Right hindlimb (tissue), 1 donor: Measurements from ENCODE around the gene TLR9.
"Not testable (repeated sequence)": the region's sequence is repeated elsewhere in the genome, so short reads cannot be mapped to it uniquely, and the experiment has no call there.

Experiments used
- DNase-seq: peaks from one replicate; pipeline ENCODE4 v3.0.0-alpha.2; 2018

Gene TLR9

DNA sequence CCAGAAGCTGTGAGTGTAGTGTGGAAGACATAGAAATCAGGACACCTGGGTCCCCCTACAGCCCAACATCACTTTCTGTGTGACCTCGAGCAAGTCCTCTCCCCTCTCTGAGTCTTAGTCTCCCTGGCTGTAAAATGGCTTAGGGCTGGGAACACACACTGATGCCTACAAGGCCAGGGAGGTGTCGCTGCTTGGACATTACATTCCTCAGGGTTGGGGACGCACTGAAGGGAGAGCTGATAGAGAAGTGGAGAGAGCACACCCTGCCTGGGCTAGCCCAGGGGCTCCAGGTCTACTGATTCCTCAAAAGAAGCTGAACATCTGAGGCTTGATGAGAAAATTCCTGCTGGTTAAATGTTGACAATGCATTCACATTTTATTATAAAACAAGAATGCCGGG is 33.8 kb downstream of the TLR9 start:
- DNase-seq, result no peak

DNA sequence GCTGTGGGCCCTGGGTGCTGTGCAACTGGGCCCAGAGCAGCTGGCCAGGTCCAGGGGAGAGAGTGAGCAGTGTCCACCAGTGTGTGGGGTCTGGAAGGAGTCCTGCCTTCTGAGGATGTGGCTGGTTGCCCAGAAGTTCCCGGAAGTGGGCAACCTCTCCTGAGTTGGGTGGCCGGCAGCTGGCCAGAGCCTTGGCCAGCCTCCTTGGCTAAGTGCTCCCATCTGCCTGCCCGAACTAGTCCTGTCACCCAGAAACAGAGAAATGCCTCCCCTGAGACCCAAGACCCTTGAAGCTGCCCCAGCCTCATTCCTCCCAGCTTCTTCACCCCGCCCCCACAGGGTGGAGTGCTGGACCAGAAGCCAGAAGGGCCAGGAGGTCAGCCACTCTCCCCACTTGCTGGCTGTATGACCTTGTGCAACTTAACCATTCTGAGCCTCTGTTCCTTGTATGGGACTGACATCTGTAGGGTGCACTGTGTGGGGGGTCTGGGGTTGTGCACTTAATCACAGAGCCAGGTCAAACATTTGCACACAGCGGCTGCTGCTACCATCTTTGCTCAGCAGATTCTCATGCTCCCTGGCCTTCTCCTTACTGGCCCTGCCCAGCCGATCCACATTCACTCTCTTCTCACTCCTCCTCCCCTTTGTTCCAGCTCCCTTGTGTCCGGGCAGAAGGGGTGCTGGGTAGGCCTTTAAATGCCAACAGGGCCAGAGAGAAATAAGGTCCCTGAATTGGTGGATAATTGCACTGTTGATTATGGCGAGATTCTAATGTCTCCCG is 35.0 kb downstream of the TLR9 start:
- DNase-seq, result peak; percentile 54

DNA sequence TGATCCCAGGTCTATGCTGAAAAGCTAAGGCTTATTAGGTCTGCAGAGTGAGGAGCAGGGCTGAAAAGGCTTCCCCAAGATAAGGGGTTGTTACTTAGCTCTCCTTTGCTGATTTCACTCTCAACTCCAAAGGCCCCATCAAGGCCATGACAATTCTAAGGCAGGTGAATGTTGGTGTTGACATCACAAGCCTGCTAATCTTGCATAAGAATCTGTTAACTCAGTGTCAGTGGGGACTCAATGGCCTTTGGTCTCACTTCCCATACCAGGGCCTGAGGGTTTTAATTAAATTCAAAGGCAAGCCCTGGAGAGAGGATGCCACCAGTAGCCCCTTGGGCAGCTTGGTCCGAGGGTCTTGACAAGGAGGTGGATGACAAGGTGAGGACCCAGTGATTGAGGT is 36.9 kb downstream of the TLR9 start:
- DNase-seq, result no peak

DNA sequence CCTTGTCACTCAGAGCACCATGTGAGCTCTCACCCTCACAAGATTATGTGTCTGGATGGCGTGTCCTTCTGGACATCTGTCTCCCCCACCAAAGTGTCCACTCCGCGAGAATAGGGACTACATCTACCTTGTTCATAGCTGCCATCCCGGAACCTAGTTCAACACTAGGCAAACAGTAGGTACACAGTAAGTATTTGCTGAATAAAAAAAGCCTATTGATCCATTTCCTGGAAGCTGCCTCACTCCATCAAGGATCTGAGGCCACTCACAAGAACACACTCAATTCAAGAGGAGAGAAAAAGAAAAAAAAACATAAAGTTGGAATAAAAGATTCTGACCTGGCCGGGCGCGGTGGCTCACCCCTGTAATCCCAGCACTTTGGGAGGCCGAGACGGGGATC is 38.7 kb downstream of the TLR9 start:
- DNase-seq, result no peak

DNA sequence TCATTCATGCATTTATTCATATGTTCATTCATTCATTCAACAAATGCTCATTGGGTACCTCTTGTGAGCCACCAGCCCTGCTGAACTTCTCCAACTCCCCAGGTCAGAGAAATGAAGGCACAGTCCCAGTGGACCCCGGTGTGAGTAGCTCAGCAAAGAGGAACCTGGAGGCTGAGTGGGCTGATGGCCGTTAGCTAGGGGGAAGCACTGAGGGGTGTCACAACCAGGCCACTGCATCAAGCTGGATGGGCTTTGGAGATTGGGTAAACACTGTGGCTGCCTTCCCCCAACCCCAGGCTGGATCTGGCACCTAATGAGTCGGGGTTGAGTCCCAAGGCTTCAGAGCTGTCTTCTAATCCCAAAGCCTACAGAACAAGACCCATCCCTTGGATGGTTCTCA is 39.6 kb downstream of the TLR9 start:
- no peak for DNase-seq

DNA sequence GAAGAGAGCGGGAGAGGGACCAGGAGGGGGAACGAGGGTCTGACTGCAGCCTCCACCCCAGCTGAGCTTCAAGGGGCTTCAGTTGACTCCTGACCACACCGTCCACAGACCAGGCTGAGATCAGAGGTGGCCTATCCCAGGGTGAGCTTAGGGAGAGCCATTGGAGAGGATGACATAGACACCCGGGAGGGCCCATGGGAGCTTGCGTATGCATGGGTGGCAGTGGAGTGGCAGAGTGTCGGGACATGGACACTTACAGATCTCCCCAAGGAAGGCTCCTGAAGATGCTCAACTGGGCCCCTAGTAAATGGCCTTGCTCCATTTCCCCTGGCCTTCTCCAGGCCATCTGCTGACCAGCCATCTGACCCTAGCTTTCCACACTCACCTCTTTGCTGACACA is 40.1 kb downstream of the TLR9 start:
- no peak for DNase-seq

DNA sequence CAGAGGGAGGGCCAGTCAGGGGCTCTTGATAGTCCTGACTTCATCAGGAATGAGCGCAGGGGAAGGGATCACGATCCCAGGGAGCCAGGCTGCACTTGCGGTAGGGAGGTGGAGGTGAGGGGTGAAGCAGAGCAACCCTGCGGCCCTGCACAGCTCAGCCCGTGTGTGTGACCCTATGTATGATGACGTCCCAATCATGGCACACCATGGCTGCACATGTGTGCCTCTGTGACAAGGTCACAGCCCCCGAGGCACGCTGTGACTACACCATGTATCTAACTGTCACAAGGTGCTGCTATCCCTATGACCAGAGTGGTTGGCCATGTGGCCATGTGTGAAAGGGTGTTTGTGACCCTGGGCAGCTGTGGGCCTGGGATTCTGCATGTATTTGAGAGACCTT is 40.8 kb downstream of the TLR9 start:
- no peak for DNase-seq

DNA sequence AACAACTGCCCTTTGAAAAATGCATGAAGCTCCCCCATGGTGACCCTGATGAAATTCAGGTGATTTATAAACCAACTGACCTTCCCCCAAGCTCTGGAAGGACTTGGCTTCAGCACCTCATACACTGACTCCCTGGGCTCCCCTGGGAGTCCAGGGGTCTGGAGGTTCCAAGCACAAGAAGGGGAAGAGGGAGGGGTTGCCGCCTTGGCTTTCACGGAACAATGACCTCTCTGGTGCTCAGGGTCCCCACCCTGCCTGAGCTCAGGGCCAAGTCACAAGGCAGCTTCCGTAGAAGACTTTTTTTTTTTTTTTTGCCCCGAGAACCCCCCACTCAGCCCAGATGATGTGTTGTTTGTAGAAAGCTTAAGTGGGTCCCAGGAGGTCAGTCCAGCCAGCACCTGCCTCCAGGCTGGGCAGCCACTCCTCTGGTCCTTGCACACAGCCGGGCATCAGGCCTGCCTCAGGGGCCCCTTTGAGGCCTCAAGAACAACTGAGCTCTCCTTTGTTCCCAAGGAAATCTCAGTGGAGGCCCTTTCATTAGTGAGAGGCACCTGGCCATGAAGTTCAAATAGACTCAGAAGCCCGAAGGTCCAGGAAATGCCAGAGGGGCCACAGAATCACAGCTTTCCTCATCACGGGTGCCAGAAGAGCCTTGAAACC is 41.5 kb downstream of the TLR9 start:
- no peak for DNase-seq

DNA sequence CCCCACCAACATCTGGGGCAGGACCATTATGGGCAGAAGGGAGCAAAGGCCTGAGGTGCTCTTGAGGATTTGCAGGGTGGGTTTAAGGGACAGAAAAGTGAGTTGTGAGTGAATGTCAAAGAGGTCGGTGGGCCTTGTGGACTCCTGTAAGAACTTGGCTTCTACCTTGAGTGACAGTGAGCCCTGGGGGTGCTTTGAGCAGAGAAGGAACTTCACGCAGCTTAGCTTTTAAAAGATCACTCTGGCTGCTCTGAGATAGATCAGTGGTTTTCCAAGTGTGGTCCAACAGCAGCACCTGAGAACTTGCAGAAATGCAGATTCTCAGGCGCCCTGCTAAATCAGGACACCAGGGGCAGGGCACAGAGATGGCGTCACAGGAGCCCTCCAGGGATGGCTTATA is 42.8 kb downstream of the TLR9 start:
- DNase-seq, result no peak

DNA sequence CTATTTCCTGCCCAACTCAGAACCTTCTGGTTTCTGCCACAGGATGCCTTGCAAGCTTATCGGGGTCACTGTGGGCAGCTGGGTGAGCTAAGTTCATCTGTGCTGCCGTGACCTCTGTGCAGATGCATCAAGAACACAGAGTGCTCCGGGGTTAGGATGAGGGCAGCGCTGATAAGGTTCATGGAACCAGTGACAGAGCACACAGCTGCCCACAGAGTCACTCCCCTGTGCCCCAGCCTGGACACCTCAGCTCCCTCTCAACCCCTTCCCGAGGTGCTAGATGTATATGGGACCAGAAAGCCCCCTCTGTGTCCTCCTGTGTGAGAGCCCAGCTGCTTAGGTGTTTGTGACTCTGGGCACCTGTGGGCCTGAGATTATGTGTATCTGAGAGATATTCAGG is 43.2 kb downstream of the TLR9 start:
- DNase-seq, result no peak

DNA sequence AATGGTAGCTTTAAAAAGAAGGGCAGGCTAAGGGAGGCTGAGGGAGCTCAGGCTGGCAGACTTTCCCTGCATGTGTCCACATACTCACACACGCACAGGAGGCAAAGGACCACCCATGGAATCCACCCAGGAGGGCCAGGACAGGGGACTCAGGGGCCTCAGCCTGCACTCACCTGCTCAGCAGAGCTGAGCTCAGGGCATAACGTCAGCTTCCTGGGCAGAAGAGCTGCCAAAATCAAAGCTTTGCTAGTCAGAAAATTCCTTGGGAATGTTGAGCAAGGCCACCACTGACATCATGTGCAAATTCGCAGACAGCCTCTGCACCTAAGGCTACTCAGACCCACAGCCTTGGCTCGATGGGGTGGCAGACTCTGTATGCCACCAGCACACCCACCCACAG is 43.9 kb downstream of the TLR9 start:
- DNase-seq, result no peak

DNA sequence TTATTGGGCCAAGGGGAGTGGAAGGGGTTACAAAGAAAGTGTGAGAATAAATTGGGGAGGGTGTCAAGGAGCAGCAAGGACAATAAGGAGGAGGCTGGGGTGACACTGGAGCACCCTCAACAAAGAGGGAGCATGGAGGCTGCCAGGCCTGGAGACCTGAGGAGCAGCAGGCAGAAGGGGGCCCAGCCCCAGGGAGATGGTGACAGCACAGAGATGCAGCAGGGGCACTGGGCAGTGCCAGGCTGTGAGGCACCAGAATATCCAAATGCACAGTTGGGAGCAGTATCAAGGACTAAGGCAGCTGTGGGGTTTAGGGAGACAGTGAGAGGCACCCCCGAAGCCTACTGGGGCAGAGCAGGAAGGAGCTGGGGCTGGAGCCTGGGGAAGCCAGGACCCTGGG is 46.9 kb downstream of the TLR9 start:
- no peak for DNase-seq

DNA sequence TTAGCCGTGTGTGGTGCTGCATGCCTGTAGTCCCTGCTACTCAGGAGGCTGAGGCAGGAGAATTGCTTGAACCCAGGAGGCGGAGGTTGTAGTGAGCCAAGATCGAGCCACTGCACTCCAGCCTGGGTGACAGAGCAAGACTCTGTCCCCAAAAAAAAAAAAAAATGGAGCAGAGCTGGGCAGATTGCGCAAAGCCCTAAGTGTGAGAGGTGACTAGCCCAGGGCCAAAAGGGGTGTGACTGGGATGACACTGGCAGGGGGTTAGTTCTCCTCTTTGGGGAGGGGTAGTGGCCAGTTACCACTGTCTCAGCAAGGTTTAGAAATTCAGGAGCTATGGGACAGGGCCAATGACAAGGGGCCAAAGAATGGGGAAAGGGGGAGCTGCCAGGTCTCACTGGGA is 47.3 kb downstream of the TLR9 start:
- not testable (repeated sequence) for DNase-seq

DNA sequence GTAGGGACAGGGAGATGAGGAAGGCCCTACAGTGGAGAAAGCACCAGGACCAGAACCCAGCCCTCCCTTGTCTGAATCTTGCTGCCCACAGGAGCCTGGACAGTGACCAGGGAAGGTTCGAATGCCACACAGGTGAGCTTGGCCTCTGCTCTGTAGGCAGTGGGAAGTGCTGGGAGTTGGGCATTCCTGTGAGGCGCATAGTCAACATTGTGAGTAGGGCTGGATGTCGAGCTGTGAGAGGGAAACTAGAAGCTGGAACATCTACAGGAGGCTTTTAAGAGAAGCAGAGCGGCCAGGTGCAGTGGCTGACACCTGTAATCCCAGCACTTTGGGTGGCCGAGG is 47.8 kb downstream of the TLR9 start:
- no peak for DNase-seq

DNA sequence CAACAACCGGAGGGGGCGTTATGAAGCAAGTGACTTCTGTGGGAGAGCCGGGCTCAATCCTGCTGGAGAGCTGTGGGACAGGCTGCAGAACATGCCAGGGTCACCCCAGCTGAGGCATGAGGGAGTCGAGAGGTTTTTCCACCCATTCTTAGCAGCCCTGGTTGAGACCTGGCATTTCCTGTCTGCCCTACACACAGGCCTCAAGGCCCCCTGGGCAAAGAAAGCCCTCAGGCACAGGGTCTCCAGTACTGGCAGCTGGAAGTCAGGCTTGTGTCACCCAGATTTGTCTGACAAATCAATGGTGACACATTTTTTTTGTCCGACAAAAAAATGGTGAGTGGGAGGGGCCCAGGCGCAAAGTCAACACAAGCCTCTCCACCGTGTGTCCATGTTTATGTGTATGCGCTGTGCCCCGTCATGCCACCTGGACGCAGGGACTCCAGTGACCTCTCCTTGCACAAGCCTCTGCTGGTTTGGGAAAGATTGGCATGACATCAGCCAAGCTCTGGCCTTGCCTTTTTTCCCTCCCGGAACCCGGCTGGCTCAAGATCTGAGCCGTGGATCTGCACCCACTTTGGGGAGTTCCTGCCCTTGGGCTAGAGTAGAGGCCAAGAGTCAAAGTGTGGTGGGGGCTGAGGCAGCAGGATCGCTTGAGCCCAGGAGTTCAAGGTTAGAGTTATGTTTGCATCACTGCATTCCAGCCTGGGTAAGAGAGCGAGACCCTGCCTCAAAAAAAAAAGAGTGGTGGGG is 48.3 kb downstream of the TLR9 start:
- no peak for DNase-seq

DNA sequence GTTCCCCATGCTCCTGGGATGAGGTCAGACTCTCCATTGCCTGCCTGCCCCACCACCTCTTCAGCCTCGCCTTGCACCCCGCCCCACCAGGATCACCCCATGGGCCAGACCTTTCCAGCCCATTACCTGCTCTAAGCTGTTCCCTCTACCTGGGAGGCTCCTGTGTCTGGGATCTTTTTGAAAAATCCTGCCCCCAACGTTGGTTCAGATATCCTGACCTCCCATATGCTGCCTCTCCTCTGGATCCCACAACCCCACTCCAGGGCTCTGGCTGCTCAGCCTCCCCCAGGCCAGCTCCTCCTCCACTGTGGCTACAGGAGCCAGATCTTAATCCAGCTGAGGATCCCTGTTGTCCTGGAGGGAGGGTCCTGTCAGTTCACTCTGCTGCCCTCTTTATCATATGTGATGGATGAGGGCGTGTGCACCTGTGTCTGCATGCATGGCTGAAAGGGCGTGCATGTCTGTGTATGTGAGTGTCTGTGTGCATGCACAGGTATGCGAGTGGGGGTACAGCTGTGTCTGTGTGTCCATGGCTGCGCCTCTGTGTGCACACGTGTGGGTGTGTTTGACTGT is 49.2 kb downstream of the TLR9 start:
- DNase-seq, result no peak

DNA sequence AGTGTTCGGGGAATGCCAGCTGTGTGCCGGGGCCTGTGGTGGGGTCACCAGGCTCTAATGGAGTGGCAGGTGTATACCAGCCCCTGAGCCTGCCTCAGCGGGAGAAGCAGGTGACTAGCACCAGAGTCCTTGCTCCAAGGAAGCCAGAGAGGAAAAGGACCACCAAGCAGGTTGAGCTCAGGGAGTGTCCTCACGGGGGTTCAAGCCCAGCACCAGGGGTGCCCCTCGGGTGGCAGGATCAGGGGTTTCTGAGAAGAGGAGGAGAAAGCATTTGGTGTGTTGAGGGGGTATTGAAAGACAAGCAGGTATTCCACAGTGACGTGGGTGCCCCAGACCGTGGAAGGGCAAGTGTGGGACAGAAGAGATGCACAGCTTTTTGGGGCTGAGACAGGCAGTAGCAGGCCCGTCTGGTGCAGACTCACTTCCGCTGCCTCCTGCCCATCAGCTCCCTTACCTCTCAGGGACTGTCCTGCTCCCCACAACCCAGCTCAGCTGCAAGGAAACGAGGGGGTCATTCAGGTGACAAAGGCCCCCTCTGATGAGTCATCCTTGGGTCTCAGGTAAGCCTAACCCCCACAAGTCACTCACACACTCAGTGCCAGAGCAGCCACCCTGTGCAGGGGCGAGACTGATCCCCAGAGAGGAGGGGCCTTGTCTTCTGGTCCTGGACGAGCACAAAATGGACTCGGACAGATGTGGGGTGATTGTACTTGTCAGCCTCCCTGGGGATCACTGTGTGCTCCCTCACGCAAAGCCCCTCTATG is 49.8 kb downstream of the TLR9 start:
- no peak for DNase-seq

DNA sequence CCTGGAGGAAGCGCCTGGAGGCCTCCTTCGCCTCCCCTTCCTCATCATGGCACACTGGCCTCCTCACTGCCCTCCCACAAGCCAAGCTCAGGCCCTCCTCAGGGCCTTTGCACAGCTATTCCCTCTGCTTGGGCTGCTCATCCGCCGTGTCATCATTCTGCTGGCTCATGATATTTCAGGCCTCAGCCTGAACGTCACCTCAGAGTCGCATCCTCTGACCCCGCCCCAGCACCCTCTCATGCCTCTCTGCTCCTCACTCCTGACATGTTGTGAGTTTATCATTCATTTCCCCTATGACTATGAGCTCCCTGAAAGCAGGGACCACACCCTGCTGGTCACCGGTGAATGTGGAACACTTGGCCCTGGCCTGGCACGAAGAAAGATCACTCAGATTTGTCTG is 50.5 kb downstream of the TLR9 start:
- DNase-seq, result no peak

DNA sequence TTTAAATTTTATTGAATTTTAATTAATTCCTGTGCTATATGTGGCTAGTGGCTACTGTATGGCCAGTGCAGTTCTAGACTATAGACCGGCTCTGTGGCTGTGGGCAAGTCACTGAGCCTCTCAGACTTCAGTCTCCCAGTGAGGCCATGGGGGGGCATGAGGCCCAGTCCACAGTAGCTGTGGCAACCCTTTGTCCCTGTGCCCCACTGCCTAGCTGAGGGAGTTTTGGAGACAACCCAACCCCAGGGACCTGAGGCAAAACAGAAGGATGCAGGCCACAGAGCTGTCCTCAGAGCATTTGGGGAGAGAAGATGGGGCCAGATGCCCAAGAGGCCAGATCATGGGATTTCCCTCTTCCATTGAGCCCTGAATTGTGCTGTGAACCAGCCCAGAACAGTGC is 52.3 kb downstream of the TLR9 start:
- DNase-seq, result no peak

DNA sequence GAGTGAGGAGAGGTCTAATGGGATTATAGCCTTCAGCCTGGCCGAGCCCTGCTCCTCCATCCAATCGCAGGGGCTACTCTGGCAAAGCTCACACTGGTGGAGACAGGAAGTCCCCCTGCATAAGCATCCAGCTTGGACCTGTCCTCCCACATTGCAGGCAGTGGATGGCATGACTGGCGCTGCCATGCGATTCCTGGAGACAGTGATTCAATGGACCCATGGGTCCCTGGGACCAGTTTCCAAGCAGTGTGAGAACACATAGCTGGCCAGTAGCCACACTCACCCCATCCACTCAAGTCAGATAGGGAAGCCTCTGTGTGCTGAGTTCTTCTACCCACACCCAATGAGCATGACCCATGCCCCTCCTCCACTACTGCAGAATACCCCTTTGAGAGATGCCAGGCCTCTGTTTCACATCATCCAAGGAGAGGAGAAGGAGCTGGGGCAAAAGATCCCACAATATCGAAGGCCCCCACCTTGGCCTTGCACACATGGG is 53.1 kb downstream of the TLR9 start:
- no peak for DNase-seq

DNA sequence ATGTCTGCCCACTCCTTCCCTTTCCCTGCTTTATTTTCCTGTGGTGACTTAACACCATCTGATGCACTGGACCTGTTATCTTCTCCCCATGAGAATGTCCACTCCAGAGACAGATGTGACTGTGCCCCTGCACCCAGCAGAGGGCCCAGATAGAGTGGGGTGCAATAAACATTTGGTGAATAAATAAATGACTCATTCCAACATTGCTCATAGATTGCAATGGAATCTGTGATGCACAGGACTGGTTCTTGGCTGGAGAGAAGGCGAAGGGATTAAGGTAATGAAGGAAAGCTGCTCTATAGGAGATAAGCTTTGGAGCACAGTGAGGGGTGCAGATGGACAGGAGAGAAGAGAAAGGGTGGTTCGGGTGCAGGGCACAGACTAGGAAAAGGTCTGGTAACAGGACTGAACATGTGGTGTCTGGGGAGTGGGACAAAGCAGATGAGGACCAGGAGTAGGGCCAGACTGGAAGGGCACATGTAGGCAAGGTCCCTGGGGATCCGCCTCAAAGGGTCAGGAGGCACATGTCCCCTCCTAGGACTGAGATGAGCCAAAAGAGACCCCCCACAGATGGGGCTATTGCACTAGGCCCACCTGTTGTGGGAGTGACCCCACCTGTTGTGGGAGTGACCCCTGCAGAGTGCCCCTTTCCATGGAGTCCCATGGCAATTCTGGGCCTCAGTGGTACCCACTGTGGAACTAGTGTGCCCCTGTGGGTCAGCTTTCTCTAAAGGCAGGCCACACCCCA is 53.8 kb downstream of the TLR9 start:
- DNase-seq, result no peak
